SU-DHL-6 (cell line): ENCODE measurements around the gene TNS3.

Experiments used
- CTCF ChIP-seq: fragments of 200-600 bp; sonication (generic); IDR thresholded peaks from one replicate; pipeline ENCODE4 v1.5.1; 2017; ENCODE audit warnings: antibody characterized with exemption, mild to moderate bottlenecking, low read length, moderate library complexity; ENCODE audit not compliant: insufficient read depth, poor library complexity, severe bottlenecking
- EZH2phosphoT487 ChIP-seq: fragments of 200-600 bp; sonication (generic), shearing (Covaris generic); conservative IDR thresholded peaks from 2 replicates; pipeline ENCODE4 v1.6.1; 2018; ENCODE audit warnings: mild to moderate bottlenecking, antibody characterized with exemption, low read length, moderate library complexity, mixed read lengths

DNA sequence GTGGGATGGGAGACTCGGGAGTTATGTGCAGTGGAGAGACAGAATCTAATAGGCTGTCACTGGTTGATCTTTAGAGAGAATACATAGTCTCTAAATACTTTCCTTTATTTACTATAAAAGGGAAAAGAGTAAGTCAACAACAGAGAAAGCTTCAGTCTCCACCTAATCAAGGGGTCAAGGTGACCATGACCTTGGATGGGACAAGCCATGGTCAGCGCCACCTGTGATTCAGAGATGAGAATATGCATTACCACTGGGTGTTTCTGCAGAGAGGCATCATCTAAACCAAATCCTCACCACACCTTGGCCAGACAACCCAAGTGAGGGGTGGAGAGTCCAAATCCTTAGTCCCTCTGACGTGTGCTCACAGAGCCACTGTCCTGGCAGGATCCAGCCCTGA is 39.9 kb downstream of the TNS3 start:
- no peak for TF ChIP-seq CTCF
- TF ChIP-seq EZH2phosphoT487: no peak
